Measurements from ENCODE around the gene ZC3HAV1.

The ZC3HAV1 gene

GRCh38 chr7:139115104-139115503 lies 5.6 kb upstream of the ZC3HAV1 start:
- Histone ChIP-seq H3K9me3 (ENCODE audit: insufficient read depth, low read length, severe bottlenecking) (no peaks in the 10 kb centered on the region), H3K27me3 (ENCODE audit: insufficient read depth, low read length, poor library complexity) (no peaks in the 10 kb centered on the region), H3K36me3 (ENCODE audit: insufficient read depth, low read length) (no peaks in the 10 kb centered on the region), H3K9ac (ENCODE audit: low read depth, low read length) (no peak overlapping the region), H4K20me1 (ENCODE audit: insufficient read depth, low read length) (no peaks in the 10 kb centered on the region), H3K4me3 (ENCODE audit: low read depth in 1 of 2, low read length in 2 of 2) (no peak overlapping the region), H3K4me2 (ENCODE audit: insufficient read depth, low read length) (no peak overlapping the region), H3K4me1 (ENCODE audit: insufficient read depth, low read length) (peaks cover 22% of the 10 kb centered on the region), H3K27ac (ENCODE audit: low read length) (no peak overlapping the region), H2AFZ (ENCODE audit: low read depth, low read length) (no peak overlapping the region), H3K79me2 (ENCODE audit: insufficient read depth, low read length) (peaks cover 3% of the 10 kb centered on the region)
- no peak for TF ChIP-seq EZH2 (IDR thresholded peaks at IDR 0.05; ENCODE audit: borderline replicate concordance, low read depth, low read length, severe bottlenecking)
- TF ChIP-seq, protein P1, sequence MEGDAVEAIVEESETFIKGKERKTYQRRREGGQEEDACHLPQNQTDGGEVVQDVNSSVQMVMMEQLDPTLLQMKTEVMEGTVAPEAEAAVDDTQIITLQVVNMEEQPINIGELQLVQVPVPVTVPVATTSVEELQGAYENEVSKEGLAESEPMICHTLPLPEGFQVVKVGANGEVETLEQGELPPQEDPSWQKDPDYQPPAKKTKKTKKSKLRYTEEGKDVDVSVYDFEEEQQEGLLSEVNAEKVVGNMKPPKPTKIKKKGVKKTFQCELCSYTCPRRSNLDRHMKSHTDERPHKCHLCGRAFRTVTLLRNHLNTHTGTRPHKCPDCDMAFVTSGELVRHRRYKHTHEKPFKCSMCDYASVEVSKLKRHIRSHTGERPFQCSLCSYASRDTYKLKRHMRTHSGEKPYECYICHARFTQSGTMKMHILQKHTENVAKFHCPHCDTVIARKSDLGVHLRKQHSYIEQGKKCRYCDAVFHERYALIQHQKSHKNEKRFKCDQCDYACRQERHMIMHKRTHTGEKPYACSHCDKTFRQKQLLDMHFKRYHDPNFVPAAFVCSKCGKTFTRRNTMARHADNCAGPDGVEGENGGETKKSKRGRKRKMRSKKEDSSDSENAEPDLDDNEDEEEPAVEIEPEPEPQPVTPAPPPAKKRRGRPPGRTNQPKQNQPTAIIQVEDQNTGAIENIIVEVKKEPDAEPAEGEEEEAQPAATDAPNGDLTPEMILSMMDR (IDR thresholded peaks at IDR 0.05; ENCODE audit: borderline replicate concordance, extremely low read depth, low read length, poor library complexity, severe bottlenecking): no peak
- ATAC-seq (ENCODE audit: insufficient read depth, low read depth) (no peak), DNase-seq (no peak)

GRCh38 chr7:139114585-139114984 lies 5.1 kb upstream of the ZC3HAV1 start:
- no peaks in the 10 kb centered on the region for H4K20me1 ChIP-seq (ENCODE audit: insufficient read depth, low read length)
- H2AFZ ChIP-seq (ENCODE audit: low read depth, low read length): no peak overlapping the region
- DNase-seq (no peak), ATAC-seq (ENCODE audit: insufficient read depth, low read depth) (no peak)
- H3K4me3 ChIP-seq (ENCODE audit: low read depth in 1 of 2, low read length in 2 of 2): no peak overlapping the region
- no peak overlapping the region for H3K27ac ChIP-seq (ENCODE audit: low read length)
- H3K9me3 ChIP-seq (ENCODE audit: insufficient read depth, low read length, severe bottlenecking): no peaks in the 10 kb centered on the region
- peaks cover 7% of the 10 kb centered on the region for H3K79me2 ChIP-seq (ENCODE audit: insufficient read depth, low read length)
- H3K9ac ChIP-seq (ENCODE audit: low read depth, low read length): no peak overlapping the region
- no peak overlapping the region for H3K4me2 ChIP-seq (ENCODE audit: insufficient read depth, low read length)
- H3K27me3 ChIP-seq (ENCODE audit: insufficient read depth, low read length, poor library complexity): no peaks in the 10 kb centered on the region
- TF ChIP-seq, protein P1 (IDR thresholded peaks at IDR 0.05; ENCODE audit: borderline replicate concordance, extremely low read depth, low read length, poor library complexity, severe bottlenecking): no peak
- no peak for TF ChIP-seq EZH2 (IDR thresholded peaks at IDR 0.05; ENCODE audit: borderline replicate concordance, low read depth, low read length, severe bottlenecking)
- H3K4me1 ChIP-seq (ENCODE audit: insufficient read depth, low read length): peaks cover 26% of the 10 kb centered on the region
- no peaks in the 10 kb centered on the region for H3K36me3 ChIP-seq (ENCODE audit: insufficient read depth, low read length)

- Histone ChIP-seq H3K4me2 (ENCODE audit: insufficient read depth, low read length) (no peak overlapping the region), H3K4me3 (ENCODE audit: low read depth in 1 of 2, low read length in 2 of 2) (no peak overlapping the region), H3K79me2 (ENCODE audit: insufficient read depth, low read length) (peaks cover 12% of the 10 kb centered on the region), H3K9me3 (ENCODE audit: insufficient read depth, low read length, severe bottlenecking) (no peaks in the 10 kb centered on the region), H3K9ac (ENCODE audit: low read depth, low read length) (no peak overlapping the region), H2AFZ (ENCODE audit: low read depth, low read length) (no peak overlapping the region), H4K20me1 (ENCODE audit: insufficient read depth, low read length) (peaks cover 1% of the 10 kb centered on the region; the same call in 1 of the 2 replicates), H3K27ac (ENCODE audit: low read length) (no peak overlapping the region), H3K36me3 (ENCODE audit: insufficient read depth, low read length) (peaks cover 2% of the 10 kb centered on the region; the same call in 1 of the 2 replicates), H3K27me3 (ENCODE audit: insufficient read depth, low read length, poor library complexity) (no peaks in the 10 kb centered on the region), H3K4me1 (ENCODE audit: insufficient read depth, low read length) (peaks cover 26% of the 10 kb centered on the region)
- no peak for DNase-seq
- ATAC-seq (ENCODE audit: insufficient read depth, low read depth): no peak
- TF ChIP-seq, protein P1 (IDR thresholded peaks at IDR 0.05; ENCODE audit: borderline replicate concordance, extremely low read depth, low read length, poor library complexity, severe bottlenecking): no peak
- TF ChIP-seq EZH2 (IDR thresholded peaks at IDR 0.05; ENCODE audit: borderline replicate concordance, low read depth, low read length, severe bottlenecking): no peak
Measured at GRCh38 chr7:139114018-139114417, 4.5 kb upstream of the ZC3HAV1 start.
